Thyroid gland (tissue), 4 donors: Measurements from ENCODE around the gene SCFD2. TPM values are rescaled to one million over a fixed set of nuclear protein-coding genes. Genes with fewer than 3 reads are reported as not detected.
A peak's percentile ranks its signal among the peaks of the same experiment; 100 is the strongest.

Experiments
- DNase-seq, 2 donors: peaks; one replicate each; pipeline ENCODE4 v3.0.0-alpha.2; 2019
- H3K27ac ChIP-seq, 3 donors: fragments of 200-600 bp; sonication (generic); 1 replicate in 2 of 3; 2 replicates in 1 of 3; pipeline ENCODE4 v1.5.1; 2016 to 2019; ENCODE audit warnings: mild to moderate bottlenecking in 1 of 3, moderate library complexity in 1 of 3
- H3K27me3 ChIP-seq: fragments of 200-600 bp; sonication (generic); one replicate; pipeline ENCODE4 v1.5.1; 2019
- H3K36me3 ChIP-seq, 2 donors: fragments of 200-600 bp; sonication (generic); one replicate each; pipeline ENCODE4 v1.5.1; 2016 to 2019
- H3K4me1 ChIP-seq, 2 donors: fragments of 200-600 bp; sonication (generic); one replicate each; pipeline ENCODE4 v1.5.1; 2017 to 2019
- H3K4me3 ChIP-seq, 3 donors: fragments of 200-600 bp; sonication (generic); replicated peaks in 1 of 3; 1 replicate in 2 of 3; 2 replicates in 1 of 3; pipeline ENCODE4 v1.5.1; 2016; ENCODE audit warnings: mild to moderate bottlenecking in 1 of 3
- H3K9me3 ChIP-seq: fragments of 200-600 bp; sonication (generic); one replicate; pipeline ENCODE4 v1.5.1; 2017
- POLR2A ChIP-seq, 2 donors: fragments of 450-650 bp; IDR thresholded peaks; one replicate each; pipeline ENCODE4 v1.6.1; 2017; ENCODE audit warnings: antibody characterized with exemption in 2 of 2, mild to moderate bottlenecking in 2 of 2, moderate library complexity in 1 of 2
- WGBS, 2 donors: methylation state at CpG; one replicate each; pipeline ENCODE4 v1.1.5; 2017; 5-methylcytosine and 5-hydroxymethylcytosine counted together
- intact Hi-C: fragments of 100-400 bp; cut with DNase I; formaldehyde crosslinking; loops from one replicate; pipeline ENCODE4 v1.15.1; 2023
- total RNA-seq, 4 donors: library from RNA; depleted of rRNA; stranded (reverse); fragments of >200 nt; gene quantifications; one replicate each; pipeline ENCODE4 v1.2.3, GENCODE V29; 2016
- TF ChIP-seq, protein P1 (sequence below), 6 experiments: fragments of 200-600 bp in 3 of 6; fragments of 450-650 bp in 3 of 6; sonication (generic) in 3 of 6; IDR thresholded peaks; one replicate each; pipeline ENCODE4 v1.5.1; 2016 to 2019; ENCODE audit warnings: antibody characterized with exemption in 6 of 6, mild to moderate bottlenecking in 2 of 6, inconsistent platforms in 1 of 6, moderate library complexity in 1 of 6

The SCFD2 gene
- total RNA-seq, 4 donors from 2014 or later: 10.3 to 32.9 (median 28.2) TPM

DNA sequence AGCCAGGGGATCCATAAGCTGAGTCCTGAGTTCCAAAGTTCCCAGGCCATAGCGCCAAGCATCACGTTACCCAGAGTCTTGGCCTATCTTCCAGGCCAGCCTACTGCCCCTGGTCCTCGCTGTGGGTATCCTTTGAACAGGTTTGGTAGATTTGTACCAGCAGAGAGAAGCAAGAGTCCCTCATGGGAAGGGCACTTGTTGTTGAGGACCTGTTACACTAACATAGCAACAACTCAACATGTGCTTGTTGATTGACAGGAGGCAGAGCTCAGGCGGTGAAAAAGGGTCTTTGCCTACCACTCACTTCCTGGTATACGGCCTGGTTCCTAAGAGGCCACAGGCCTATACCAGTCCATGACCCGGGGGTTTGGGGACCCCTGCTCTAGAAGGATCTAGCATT lies 365.3 kb downstream of the SCFD2 start:
- Histone ChIP-seq H3K27me3 (no peaks in the 10 kb centered on the region), H3K36me3 (no peaks in the 10 kb centered on the region), H3K4me3 (no peak overlapping the region), H3K27ac (no peak overlapping the region), H3K4me1 (peaks cover 0 to 11% of the 10 kb centered on the region in 2 donors), H3K9me3 (no peaks in the 10 kb centered on the region)
- WGBS, 2 donors: 89 to 92% methylated on average over 6 of the region's 6 CpGs
- TF ChIP-seq, protein P1, sequence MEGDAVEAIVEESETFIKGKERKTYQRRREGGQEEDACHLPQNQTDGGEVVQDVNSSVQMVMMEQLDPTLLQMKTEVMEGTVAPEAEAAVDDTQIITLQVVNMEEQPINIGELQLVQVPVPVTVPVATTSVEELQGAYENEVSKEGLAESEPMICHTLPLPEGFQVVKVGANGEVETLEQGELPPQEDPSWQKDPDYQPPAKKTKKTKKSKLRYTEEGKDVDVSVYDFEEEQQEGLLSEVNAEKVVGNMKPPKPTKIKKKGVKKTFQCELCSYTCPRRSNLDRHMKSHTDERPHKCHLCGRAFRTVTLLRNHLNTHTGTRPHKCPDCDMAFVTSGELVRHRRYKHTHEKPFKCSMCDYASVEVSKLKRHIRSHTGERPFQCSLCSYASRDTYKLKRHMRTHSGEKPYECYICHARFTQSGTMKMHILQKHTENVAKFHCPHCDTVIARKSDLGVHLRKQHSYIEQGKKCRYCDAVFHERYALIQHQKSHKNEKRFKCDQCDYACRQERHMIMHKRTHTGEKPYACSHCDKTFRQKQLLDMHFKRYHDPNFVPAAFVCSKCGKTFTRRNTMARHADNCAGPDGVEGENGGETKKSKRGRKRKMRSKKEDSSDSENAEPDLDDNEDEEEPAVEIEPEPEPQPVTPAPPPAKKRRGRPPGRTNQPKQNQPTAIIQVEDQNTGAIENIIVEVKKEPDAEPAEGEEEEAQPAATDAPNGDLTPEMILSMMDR (IDR thresholded peaks at IDR 0.05): no peak
- TF ChIP-seq POLR2A (IDR thresholded peaks at IDR 0.05): no peak
- intact Hi-C loops: no loop called here
- DNase-seq: no peak

DNA sequence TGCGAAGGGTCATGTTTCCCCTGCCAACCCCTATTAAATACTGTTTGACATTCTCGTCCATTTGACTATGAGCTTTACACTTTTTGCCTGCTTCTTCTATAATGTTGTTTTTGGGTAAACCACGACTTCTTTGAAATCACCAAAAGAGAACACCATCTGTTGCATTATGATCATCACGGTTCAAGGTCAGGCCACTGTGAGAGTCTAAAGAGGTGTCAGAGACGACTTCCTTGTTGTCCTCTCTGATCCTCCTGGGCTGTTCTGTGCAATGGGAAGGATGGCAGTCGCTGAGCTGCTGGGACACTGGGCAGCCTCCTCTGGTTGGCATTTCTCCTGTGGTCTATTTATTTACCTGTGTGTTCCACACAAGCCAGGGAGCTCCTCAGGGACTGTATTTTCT lies 366.2 kb downstream of the SCFD2 start:
- H3K4me3 ChIP-seq: no peak overlapping the region
- peaks cover 0 to 11% of the 10 kb centered on the region in 2 donors for H3K4me1 ChIP-seq
- 94 to 96% methylated on average over 6 of the region's 6 CpGs for WGBS, 2 donors
- no peaks in the 10 kb centered on the region for H3K36me3 ChIP-seq
- no peaks in the 10 kb centered on the region for H3K9me3 ChIP-seq
- no peak overlapping the region for H3K27ac ChIP-seq
- H3K27me3 ChIP-seq: no peaks in the 10 kb centered on the region
- no peak for DNase-seq
- TF ChIP-seq POLR2A (IDR thresholded peaks at IDR 0.05): no peak
- TF ChIP-seq, protein P1 (IDR thresholded peaks at IDR 0.05): no peak
- intact Hi-C loops: no loop called here

DNA sequence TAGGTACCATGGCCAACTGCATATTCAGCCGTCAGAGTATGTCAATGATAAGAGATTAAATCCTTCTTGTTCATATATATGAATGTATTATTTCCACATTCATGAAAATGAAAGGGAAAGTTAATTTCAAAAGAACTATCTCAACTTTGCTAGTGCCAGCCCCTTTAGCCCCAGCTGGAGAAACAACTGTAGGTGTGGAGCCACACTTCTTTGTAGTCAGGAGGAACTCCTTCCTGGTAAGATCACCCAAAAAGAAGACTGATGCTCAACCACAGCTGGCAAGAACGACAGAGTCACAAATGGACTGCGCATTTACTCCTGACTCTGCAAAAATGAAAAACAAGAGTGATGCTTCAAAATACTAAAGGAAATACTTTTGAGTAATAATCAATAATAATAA lies 367.4 kb downstream of the SCFD2 start:
- Histone ChIP-seq H3K27me3 (no peaks in the 10 kb centered on the region), H3K9me3 (no peaks in the 10 kb centered on the region), H3K4me1 (peaks cover 0 to 11% of the 10 kb centered on the region in 2 donors), H3K36me3 (no peaks in the 10 kb centered on the region), H3K4me3 (no peak overlapping the region), H3K27ac (no peak overlapping the region)
- no peak for DNase-seq
- intact Hi-C loops: no loop called here
- TF ChIP-seq, protein P1 (IDR thresholded peaks at IDR 0.05): no peak
- TF ChIP-seq POLR2A (IDR thresholded peaks at IDR 0.05): no peak
- 93 to 97% methylated on average over 3 of the region's 3 CpGs for WGBS, 2 donors

DNA sequence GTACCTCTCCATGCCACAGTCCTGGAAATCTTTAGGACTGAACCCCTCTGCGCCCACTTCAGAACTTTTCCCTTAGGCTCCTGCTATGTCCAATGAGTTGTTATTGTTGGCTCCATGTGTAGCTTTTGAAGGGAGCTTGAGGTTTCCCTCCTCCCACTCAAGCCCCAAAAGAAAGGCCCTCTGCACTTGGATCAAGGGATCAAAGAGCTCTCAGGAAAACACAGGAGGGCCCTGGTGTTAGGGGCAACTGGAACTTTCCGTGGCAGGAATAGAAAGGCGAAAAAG lies 368.8 kb downstream of the SCFD2 start:
- intact Hi-C loops: no loop called here
- H3K36me3 ChIP-seq: no peaks in the 10 kb centered on the region
- H3K4me1 ChIP-seq: peaks cover 0 to 11% of the 10 kb centered on the region in 2 donors
- peak overlapping the region in 2 of 3 donors; percentile 15 to 24 for H3K27ac ChIP-seq
- H3K27me3 ChIP-seq: no peaks in the 10 kb centered on the region
- TF ChIP-seq, protein P1 (IDR thresholded peaks at IDR 0.05): no peak
- TF ChIP-seq POLR2A (IDR thresholded peaks at IDR 0.05): no peak
- no peaks in the 10 kb centered on the region for H3K9me3 ChIP-seq
- WGBS, 2 donors: 67 to 73% methylated on average over 3 of the region's 3 CpGs
- H3K4me3 ChIP-seq: no peak overlapping the region
- DNase-seq: no peak

DNA sequence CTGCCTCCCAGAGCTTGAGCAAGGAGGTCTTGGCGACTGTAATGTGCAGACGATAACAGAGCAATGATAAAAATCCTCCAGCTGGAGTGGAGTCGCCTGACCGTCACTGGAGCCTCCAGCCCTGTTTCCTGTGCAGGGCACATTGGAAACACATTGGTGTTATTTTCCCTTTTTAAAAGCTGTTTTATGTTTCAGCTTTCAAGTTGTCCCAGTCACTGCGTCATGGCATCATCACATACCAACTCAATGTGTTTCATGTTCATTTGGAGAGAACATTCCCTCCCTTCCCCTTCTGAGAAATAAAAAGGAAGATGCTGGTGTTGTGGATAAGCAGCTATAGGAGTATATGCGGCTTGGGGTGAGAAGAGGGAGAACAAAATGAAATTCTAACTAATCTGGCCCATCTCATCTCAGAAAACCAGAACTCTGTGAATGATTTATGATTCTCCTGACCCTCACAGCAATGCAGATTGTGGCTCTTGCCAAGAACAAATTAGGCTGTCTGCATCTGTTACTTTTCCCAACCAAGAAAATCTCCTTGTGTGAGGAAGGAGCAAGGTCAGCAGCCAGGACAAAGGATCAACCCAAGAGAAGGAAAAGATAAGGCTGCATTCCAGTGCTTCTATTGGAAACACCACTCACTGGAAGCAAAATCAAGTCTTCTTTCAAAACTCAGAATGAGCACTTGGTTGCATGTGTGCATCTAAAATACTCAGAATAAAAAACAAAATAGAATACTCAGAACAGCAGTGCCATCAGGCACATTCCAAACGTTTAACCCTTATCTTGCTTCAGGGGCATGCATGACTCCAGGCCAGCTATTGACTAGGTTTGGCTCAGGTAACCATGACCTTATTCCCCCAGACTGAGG lies 369.4 kb downstream of the SCFD2 start:
- TF ChIP-seq, protein P1 (IDR thresholded peaks at IDR 0.05): no peak
- no peak for TF ChIP-seq POLR2A (IDR thresholded peaks at IDR 0.05)
- peak overlapping the region in 1 of 3 donors; percentile 24 for H3K27ac ChIP-seq
- DNase-seq: no peak
- no peaks in the 10 kb centered on the region for H3K27me3 ChIP-seq
- H3K4me1 ChIP-seq: peaks cover 0 to 11% of the 10 kb centered on the region in 2 donors
- no peaks in the 10 kb centered on the region for H3K9me3 ChIP-seq
- 68 to 72% methylated on average over 7 of the region's 7 CpGs for WGBS, 2 donors
- intact Hi-C loops: no loop called here
- no peaks in the 10 kb centered on the region for H3K36me3 ChIP-seq
- no peak overlapping the region for H3K4me3 ChIP-seq
